OCI-LY1 (cell line): Measurements from ENCODE around the gene CERK.

ENCODE experiments used
- H2AFZ ChIP-seq: fragments of 200-600 bp; sonication (generic), shearing (Covaris generic); 2 replicates; pipeline ENCODE4 v1.6.0; 2014; ENCODE audit warnings: antibody characterized with exemption, mild to moderate bottlenecking, low read length
- H3F3A ChIP-seq: fragments of 200-600 bp; sonication (generic), shearing (Covaris generic); 2 replicates; pipeline ENCODE4 v1.6.0; 2014; ENCODE audit warnings: mild to moderate bottlenecking, antibody characterized with exemption, low read length, moderate library complexity; ENCODE audit not compliant: insufficient read depth
- H3K27ac ChIP-seq: fragments of 200-600 bp; sonication (generic); 2 replicates; pipeline ENCODE4 v1.5.1; 2014; ENCODE audit warnings: low read length, mixed run types, mild to moderate bottlenecking, low read depth; ENCODE audit not compliant: poor library complexity, severe bottlenecking
- H3K27me3 ChIP-seq: fragments of 200-600 bp; sonication (generic); 2 replicates; pipeline ENCODE4 v1.6.0; 2014; ENCODE audit warnings: antibody characterized with exemption, mild to moderate bottlenecking, low read length, moderate library complexity; ENCODE audit not compliant: insufficient read depth
- H3K36me3 ChIP-seq: fragments of 200-600 bp; sonication (generic); 2 replicates; pipeline ENCODE4 v1.6.1; 2014; ENCODE audit warnings: mild to moderate bottlenecking, antibody characterized with exemption, low read length, moderate library complexity, mixed read lengths; ENCODE audit not compliant: insufficient read depth
- H3K4me1 ChIP-seq: fragments of 200-600 bp; sonication (generic); 2 replicates; pipeline ENCODE4 v1.5.1; 2014; ENCODE audit warnings: mild to moderate bottlenecking, low read length, moderate library complexity; ENCODE audit not compliant: insufficient read depth, severe bottlenecking
- H3K4me2 ChIP-seq: fragments of 200-600 bp; sonication (generic), shearing (Covaris generic); 2 replicates; pipeline ENCODE4 v1.6.1; 2014; ENCODE audit warnings: low read length
- H3K4me3 ChIP-seq: fragments of 200-600 bp; sonication (generic); 2 replicates; pipeline ENCODE4 v1.5.1; 2014; ENCODE audit warnings: low read length, low read depth, mild to moderate bottlenecking, mixed read lengths; ENCODE audit not compliant: poor library complexity, severe bottlenecking
- H3K79me2 ChIP-seq: fragments of 200-600 bp; shearing (Covaris generic); 2 replicates; pipeline ENCODE4 v1.6.1; 2016; ENCODE audit warnings: mixed run types, low read length, mixed read lengths; ENCODE audit not compliant: insufficient read depth
- H3K9ac ChIP-seq: fragments of 200-600 bp; sonication (generic), shearing (Covaris generic); 2 replicates; pipeline ENCODE4 v1.6.1; 2014; ENCODE audit warnings: mild to moderate bottlenecking, low read length, mixed read lengths
- H3K9me2 ChIP-seq: fragments of 200-600 bp; sonication (generic), shearing (Covaris generic); 2 replicates; pipeline ENCODE4 v1.6.1; 2014; ENCODE audit warnings: low read depth, mild to moderate bottlenecking, low read length, mixed read lengths
- H3K9me3 ChIP-seq: fragments of 200-600 bp; shearing (Covaris generic); 2 replicates; pipeline ENCODE4 v1.6.1; 2014; ENCODE audit warnings: low read length, mixed read lengths
- H4K20me1 ChIP-seq: fragments of 200-600 bp; sonication (generic), shearing (Covaris generic); 2 replicates; pipeline ENCODE4 v1.6.0; 2016; ENCODE audit warnings: mild to moderate bottlenecking, low read length; ENCODE audit not compliant: insufficient read depth
- CTCF ChIP-seq: fragments of 200-600 bp; sonication (generic), shearing (Covaris generic); IDR thresholded peaks from 2 replicates; pipeline ENCODE4 v1.5.1; 2017; ENCODE audit warnings: mild to moderate bottlenecking, antibody characterized with exemption, low read length, moderate library complexity, mixed read lengths
- EZH2 ChIP-seq: fragments of 200-600 bp; sonication (generic), shearing (Covaris generic); IDR thresholded peaks from 2 replicates; pipeline ENCODE4 v1.8.0; 2017; ENCODE audit warnings: borderline replicate concordance, mixed run types, mild to moderate bottlenecking, antibody characterized with exemption, low read length, moderate library complexity, mixed read lengths

Gene CERK

GRCh38 chr22:46660604-46661201, 77.3 kb downstream of the CERK start:
- no peaks in the 10 kb centered on the region for H3K4me1 ChIP-seq
- H3K9ac ChIP-seq = no peak overlapping the region
- no peaks in the 10 kb centered on the region for H4K20me1 ChIP-seq
- no peak overlapping the region for H3K27ac ChIP-seq
- H3K79me2 ChIP-seq = no peaks in the 10 kb centered on the region
- H3K4me2 ChIP-seq = no peak overlapping the region
- H3K9me3 ChIP-seq = no peaks in the 10 kb centered on the region
- H3K27me3 ChIP-seq = no peaks in the 10 kb centered on the region
- no peaks in the 10 kb centered on the region for H3K9me2 ChIP-seq
- H3K4me3 ChIP-seq = no peak overlapping the region
- no peak overlapping the region for H2AFZ ChIP-seq
- no peaks in the 10 kb centered on the region for H3K36me3 ChIP-seq
- TF ChIP-seq EZH2 = no peak
- TF ChIP-seq CTCF = no peak
- H3F3A ChIP-seq = no peaks in the 10 kb centered on the region

- Histone ChIP-seq H3K9ac (no peak overlapping the region), H3K4me2 (no peak overlapping the region), H3K9me2 (no peaks in the 10 kb centered on the region), H3K9me3 (no peaks in the 10 kb centered on the region), H3F3A (no peaks in the 10 kb centered on the region), H3K27ac (no peak overlapping the region), H3K4me3 (no peak overlapping the region), H3K27me3 (no peaks in the 10 kb centered on the region), H3K36me3 (no peaks in the 10 kb centered on the region), H4K20me1 (no peaks in the 10 kb centered on the region), H3K4me1 (no peaks in the 10 kb centered on the region), H2AFZ (no peak overlapping the region), H3K79me2 (no peaks in the 10 kb centered on the region)
- TF ChIP-seq CTCF = no peak
- TF ChIP-seq EZH2 = no peak
Observed at GRCh38 chr22:46659791-46660186, 78.3 kb downstream of the CERK start.

DNA sequence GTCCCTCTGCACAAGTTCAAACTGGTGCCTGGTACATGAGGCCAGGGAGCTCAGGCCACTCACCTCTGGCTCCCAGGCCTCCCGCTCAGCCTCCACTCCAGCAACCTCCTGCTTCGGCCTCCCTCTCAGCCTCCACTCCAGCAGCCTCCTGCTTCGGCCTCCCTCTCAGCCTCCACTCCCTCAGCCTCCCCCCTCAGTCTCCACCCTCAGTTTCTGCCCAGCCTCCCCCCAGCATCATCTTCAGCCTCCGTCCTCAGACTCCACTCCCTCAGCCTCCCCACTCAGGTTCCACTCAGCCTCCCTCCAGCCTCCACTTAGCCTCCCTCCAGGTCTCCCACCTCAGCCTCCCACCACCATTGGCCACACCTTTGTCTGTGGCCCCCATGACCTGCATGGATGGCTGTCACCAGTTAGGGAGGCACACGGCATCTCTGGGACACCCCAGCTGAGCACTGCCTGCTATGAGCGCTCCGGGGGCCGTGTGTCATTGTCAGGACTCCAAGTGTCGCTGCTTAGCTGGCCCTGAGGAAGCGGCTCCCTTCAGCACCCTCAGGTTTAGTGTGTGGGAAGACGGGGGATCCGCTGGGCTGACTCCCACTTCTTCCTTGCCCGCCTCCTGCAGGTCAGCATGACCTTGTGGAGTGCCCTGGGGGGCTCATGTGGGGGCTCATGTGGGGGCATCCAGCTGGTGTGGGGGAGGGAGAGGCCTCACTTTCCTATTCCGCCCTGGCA, 78.8 kb downstream of the CERK start:
- Histone ChIP-seq H3K27ac (no peak overlapping the region), H3K36me3 (no peaks in the 10 kb centered on the region), H3K27me3 (no peaks in the 10 kb centered on the region), H3K9me2 (no peaks in the 10 kb centered on the region), H3K4me2 (no peak overlapping the region), H3K4me3 (no peak overlapping the region), H4K20me1 (no peaks in the 10 kb centered on the region), H3K9me3 (no peaks in the 10 kb centered on the region), H3K79me2 (no peaks in the 10 kb centered on the region), H3K4me1 (no peaks in the 10 kb centered on the region), H3F3A (no peaks in the 10 kb centered on the region), H3K9ac (no peak overlapping the region), H2AFZ (no peak overlapping the region)
- no peak for TF ChIP-seq EZH2
- TF ChIP-seq CTCF = no peak
